ENCODE measurements around the gene SFXN5.
A peak's percentile ranks its signal among the peaks of the same experiment; 100 is the strongest.

The SFXN5 gene

GRCh38 chr2:73053316-73054114, 18.0 kb downstream of the SFXN5 start:
- FAIRE-seq, result no peak
- DNase-seq (ENCODE audit: low spot score), result no peak

- no peak for FAIRE-seq
- peak; percentile 20 for DNase-seq (ENCODE audit: low spot score)
Measured at GRCh38 chr2:73050121-73050545, 21.4 kb downstream of the SFXN5 start.

- FAIRE-seq (no peak), DNase-seq (ENCODE audit: low spot score) (no peak)
Measured at GRCh38 chr2:73043929-73044832, 27.3 kb downstream of the SFXN5 start.

GRCh38 chr2:73043276-73043675, 28.2 kb downstream of the SFXN5 start:
- DNase-seq (ENCODE audit: low spot score) (no peak), FAIRE-seq (no peak)

GRCh38 chr2:73037947-73038585, 33.4 kb downstream of the SFXN5 start:
- FAIRE-seq (no peak), DNase-seq (ENCODE audit: low spot score) (no peak)

GRCh38 chr2:73036766-73037165, 34.7 kb downstream of the SFXN5 start:
- DNase-seq (ENCODE audit: low spot score) (no peak), FAIRE-seq (no peak)

- no peak for DNase-seq (ENCODE audit: low spot score)
- no peak for FAIRE-seq
Measured at GRCh38 chr2:73035899-73036711, 35.4 kb downstream of the SFXN5 start.

- DNase-seq (ENCODE audit: low spot score) (no peak), FAIRE-seq (no peak)
Measured at GRCh38 chr2:73034661-73035375, 36.7 kb downstream of the SFXN5 start.

GRCh38 chr2:73033766-73034381, 37.6 kb downstream of the SFXN5 start:
- FAIRE-seq (no peak), DNase-seq (ENCODE audit: low spot score) (no peak)

- no peak for DNase-seq (ENCODE audit: low spot score)
- FAIRE-seq, result no peak
Measured at GRCh38 chr2:73033142-73033765, 38.3 kb downstream of the SFXN5 start.

- no peak for FAIRE-seq
- DNase-seq (ENCODE audit: low spot score), result no peak
Measured at GRCh38 chr2:73032702-73033097, 38.8 kb downstream of the SFXN5 start.

GRCh38 chr2:73031725-73032701, 39.5 kb downstream of the SFXN5 start:
- DNase-seq (ENCODE audit: low spot score), result no peak
- FAIRE-seq, result no peak

- no peak for FAIRE-seq
- no peak for DNase-seq (ENCODE audit: low spot score)
Measured at GRCh38 chr2:73031095-73031678, 40.3 kb downstream of the SFXN5 start.

- DNase-seq (ENCODE audit: low spot score) (no peak), FAIRE-seq (no peak)
Measured at GRCh38 chr2:73028841-73029240, 42.7 kb downstream of the SFXN5 start.

GRCh38 chr2:73027340-73027739, 44.2 kb downstream of the SFXN5 start:
- DNase-seq (ENCODE audit: low spot score) (no peak), FAIRE-seq (no peak)

GRCh38 chr2:73023497-73023896, 48.0 kb downstream of the SFXN5 start:
- DNase-seq (ENCODE audit: low spot score) (no peak), FAIRE-seq (no peak)

GRCh38 chr2:73022024-73022568, 49.4 kb downstream of the SFXN5 start:
- no peak for FAIRE-seq
- no peak for DNase-seq (ENCODE audit: low spot score)
